GM18867 (cell line): Measurements from ENCODE around the gene TUBB4B.

Experiments
- ATAC-seq: cut with Tn5 transposase; IDR thresholded peaks from one replicate; pipeline ENCODE4 v1.9.1; 2021; ENCODE audit warnings: mild to moderate bottlenecking, moderate library complexity; ENCODE audit not compliant: unreplicated experiment

Gene TUBB4B

GRCh38 chr9:137240841-137241489, at the start of gene TUBB4B:
TUBB4B (plus strand) TSS chr9:137241287; CDS start chr9:137241361, 74 bp downstream.
- peak; percentile 70 for ATAC-seq

GRCh38 chr9:137191691-137192447, 49.2 kb upstream of the TUBB4B start:
- ATAC-seq, result no peak

- no peak for ATAC-seq
Observed at GRCh38 chr9:137192448-137192780, 48.7 kb upstream of the TUBB4B start.

- no peak for ATAC-seq
Observed at GRCh38 chr9:137192859-137193258, 48.2 kb upstream of the TUBB4B start.

GRCh38 chr9:137193771-137194170, 47.3 kb upstream of the TUBB4B start:
- ATAC-seq, result no peak

GRCh38 chr9:137194388-137194787, 46.7 kb upstream of the TUBB4B start:
- ATAC-seq, result no peak

- no peak for ATAC-seq
Observed at GRCh38 chr9:137194909-137195308, 46.2 kb upstream of the TUBB4B start.

GRCh38 chr9:137195525-137196220, 45.4 kb upstream of the TUBB4B start:
- ATAC-seq, result no peak

- ATAC-seq, result no peak
Observed at GRCh38 chr9:137198051-137198901, 42.8 kb upstream of the TUBB4B start.

GRCh38 chr9:137198902-137199283, 42.2 kb upstream of the TUBB4B start:
- no peak for ATAC-seq

GRCh38 chr9:137199411-137200121, 41.5 kb upstream of the TUBB4B start:
- ATAC-seq, result no peak

- peak; percentile 84 for ATAC-seq
Observed at GRCh38 chr9:137200311-137201204, 40.5 kb upstream of the TUBB4B start, which contains the start of gene TPRN. TPRN (minus strand) TSS chr9:137200741; CDS start chr9:137200711, 30 bp downstream.

- no peak for ATAC-seq
Observed at GRCh38 chr9:137201205-137201868, 39.8 kb upstream of the TUBB4B start.

- no peak for ATAC-seq
Observed at GRCh38 chr9:137202966-137203365, 38.1 kb upstream of the TUBB4B start.

- ATAC-seq, result no peak
Observed at GRCh38 chr9:137204731-137205125, 36.4 kb upstream of the TUBB4B start.

GRCh38 chr9:137205126-137206069, 35.7 kb upstream of the TUBB4B start, which contains the start of the genes NDOR1 and TMEM203:
NDOR1 (plus strand) TSS chr9:137205700; CDS start chr9:137205778, 78 bp downstream.
TMEM203 (minus strand) TSS chr9:137205648; CDS start chr9:137205414, 234 bp downstream.
- peak; percentile 36 for ATAC-seq

GRCh38 chr9:137206602-137207001, 34.5 kb upstream of the TUBB4B start:
- ATAC-seq, result no peak
